GM23338 (cell line): ENCODE measurements around the gene PIGH. TPM values are rescaled to one million over a fixed set of nuclear protein-coding genes. Genes with fewer than 3 reads are reported as not detected.

ENCODE experiments used
- ATAC-seq: fragments of 200-7000 bp; cut with Tn5 transposase; 3 replicates; pipeline ENCODE4 v1.9.1; 2020
- DNase-seq: peaks from one replicate; pipeline ENCODE4 v3.0.0-alpha.2; 2015; ENCODE audit warnings: low spot score
- H2AFZ ChIP-seq: fragments of 200-600 bp; sonication (generic); 2 replicates; pipeline ENCODE4 v1.8.0; 2016; ENCODE audit warnings: antibody characterized with exemption, mild to moderate bottlenecking, moderate library complexity
- H3F3A ChIP-seq: fragments of 200-600 bp; sonication (generic); replicated peaks from 2 replicates; pipeline ENCODE4 v1.8.0; 2017; ENCODE audit warnings: antibody characterized with exemption, mixed run types, low read depth
- H3K27ac ChIP-seq: fragments of 200-600 bp; sonication (generic); 2 replicates; pipeline ENCODE4 v1.6.1; 2016; ENCODE audit warnings: low read depth
- H3K27me3 ChIP-seq: fragments of 200-600 bp; sonication (generic); 2 replicates; pipeline ENCODE4 v1.8.0; 2016; ENCODE audit warnings: mild to moderate bottlenecking, mixed run types, moderate library complexity; ENCODE audit not compliant: insufficient read depth
- H3K36me3 ChIP-seq: fragments of 200-600 bp; sonication (generic); 2 replicates; pipeline ENCODE4 v1.8.0; 2016; ENCODE audit warnings: mild to moderate bottlenecking; ENCODE audit not compliant: insufficient read depth
- H3K4me1 ChIP-seq: fragments of 200-600 bp; sonication (generic); 2 replicates; pipeline ENCODE4 v1.8.0; 2016; ENCODE audit warnings: mild to moderate bottlenecking, moderate library complexity; ENCODE audit not compliant: insufficient read depth
- H3K4me2 ChIP-seq: fragments of 200-600 bp; sonication (generic); 2 replicates; pipeline ENCODE4 v1.7.1; 2017; ENCODE audit warnings: mixed run types
- H3K4me3 ChIP-seq: fragments of 200-600 bp; sonication (generic); 2 replicates; pipeline ENCODE4 v1.6.1; 2016; ENCODE audit warnings: mixed run types
- H3K79me2 ChIP-seq: fragments of 200-600 bp; sonication (generic); replicated peaks from 2 replicates; pipeline ENCODE4 v1.8.0; 2017; ENCODE audit warnings: mild to moderate bottlenecking; ENCODE audit not compliant: insufficient read depth
- H3K9me2 ChIP-seq: fragments of 200-600 bp; sonication (generic); 2 replicates; pipeline ENCODE4 v1.8.0; 2017; ENCODE audit not compliant: insufficient read depth
- H4K20me1 ChIP-seq: fragments of 200-600 bp; sonication (generic); replicated peaks from 2 replicates; pipeline ENCODE4 v1.8.0; 2017; ENCODE audit warnings: mild to moderate bottlenecking; ENCODE audit not compliant: insufficient read depth
- H3K27ac Mint-ChIP-seq: 2 replicates; pipeline ENCODE4 v1.8.0; 2020; ENCODE audit warnings: inconsistent platforms, mild to moderate bottlenecking, moderate library complexity, mixed read lengths
- H3K27me3 Mint-ChIP-seq: 3 replicates; pipeline ENCODE4 v1.8.0; 2022; ENCODE audit warnings: low read depth, mild to moderate bottlenecking, moderate library complexity, mixed read lengths, inconsistent platforms; ENCODE audit not compliant: insufficient read depth, poor library complexity
- H3K36me3 Mint-ChIP-seq: 3 replicates; pipeline ENCODE4 v1.8.0; 2021; ENCODE audit warnings: low read depth, mild to moderate bottlenecking, inconsistent platforms, moderate library complexity, mixed read lengths
- H3K4me1 Mint-ChIP-seq: 3 replicates; pipeline ENCODE4 v1.8.0; 2020; ENCODE audit warnings: mild to moderate bottlenecking, inconsistent platforms, mixed read lengths
- H3K4me3 Mint-ChIP-seq: 3 replicates; pipeline ENCODE4 v1.8.0; 2021; ENCODE audit warnings: moderate library complexity, mild to moderate bottlenecking, inconsistent platforms, mixed read lengths
- H3K9me3 Mint-ChIP-seq: 3 replicates; pipeline ENCODE4 v1.8.0; 2020; ENCODE audit warnings: moderate library complexity, mild to moderate bottlenecking, inconsistent platforms, mixed read lengths
- CREB1 ChIP-seq: fragments of 250-450 bp; sonication (Bioruptor Pico); IDR thresholded peaks from 2 replicates; pipeline ENCODE4 v1.5.0; 2020; ENCODE audit warnings: low read depth, mild to moderate bottlenecking, moderate library complexity
- CTCF ChIP-seq, 2 experiments: fragments of 200-600 bp in 1 of 2; sonication (generic) in 1 of 2; conservative IDR thresholded peaks; 2 replicates each; pipeline versions ENCODE4 v1.5.1 to v1.6.1; 2016 to 2017; ENCODE audit warnings: antibody characterized with exemption in 2 of 2, low read depth in 2 of 2, mild to moderate bottlenecking in 2 of 2, moderate library complexity in 1 of 2
- EZH2 ChIP-seq: fragments of 200-600 bp; sonication (generic); IDR thresholded peaks from one replicate; pipeline ENCODE4 v1.8.0; 2017; ENCODE audit warnings: antibody characterized with exemption, mild to moderate bottlenecking, low read depth; ENCODE audit not compliant: unreplicated experiment
- EZH2phosphoT487 ChIP-seq: fragments of 200-600 bp; sonication (generic); IDR thresholded peaks from one replicate; pipeline ENCODE4 v1.8.1; 2018; ENCODE audit warnings: antibody characterized with exemption; ENCODE audit not compliant: unreplicated experiment
- JUNB ChIP-seq: IDR thresholded peaks from one replicate; pipeline ENCODE4 v1.6.1; 2016; ENCODE audit warnings: antibody characterized with exemption; ENCODE audit not compliant: unreplicated experiment
- POLR2AphosphoS5 ChIP-seq: IDR thresholded peaks from 2 replicates; pipeline ENCODE4 v1.6.1; 2016; ENCODE audit warnings: antibody characterized with exemption, low read depth
- STAT1 ChIP-seq: IDR thresholded peaks from one replicate; pipeline ENCODE4 v1.6.1; 2016; ENCODE audit warnings: antibody characterized with exemption; ENCODE audit not compliant: unreplicated experiment
- ZNF114 ChIP-seq: fragments of 250-450 bp; sonication (Bioruptor Pico); IDR thresholded peaks from 2 replicates; pipeline ENCODE4 v1.5.0; 2020; ENCODE audit warnings: mild to moderate bottlenecking, moderate library complexity
- ZNF331 ChIP-seq: fragments of 250-450 bp; sonication (Bioruptor Pico); IDR thresholded peaks from 2 replicates; pipeline ENCODE4 v1.5.0; 2020; ENCODE audit warnings: low read depth, mild to moderate bottlenecking, moderate library complexity
- polyA plus RNA-seq: library from polyadenylated mRNA; unstranded; fragments of >200 nt; fragmentation: Nextera tagmentation; extraction: Ambion mirVana; gene quantifications from 2 replicates; pipeline ENCODE4 v1.2.1, GENCODE V29; 2016
- total RNA-seq: library from RNA; depleted of rRNA; stranded (reverse); fragments of >200 nt; shearing (Covaris generic); gene quantifications from 2 replicates; pipeline ENCODE4 v1.2.3, GENCODE V29; 2014
- TF ChIP-seq, protein P1 (sequence below): fragments of 250-450 bp; sonication (Bioruptor Pico); IDR thresholded peaks from 2 replicates; pipeline ENCODE4 v1.5.0; 2020; ENCODE audit warnings: mild to moderate bottlenecking, moderate library complexity

Gene PIGH
- total and polyA plus RNA-seq, 2 experiments from 2014 or later, result 8.7 to 9.3 TPM

- TF ChIP-seq, protein P1, sequence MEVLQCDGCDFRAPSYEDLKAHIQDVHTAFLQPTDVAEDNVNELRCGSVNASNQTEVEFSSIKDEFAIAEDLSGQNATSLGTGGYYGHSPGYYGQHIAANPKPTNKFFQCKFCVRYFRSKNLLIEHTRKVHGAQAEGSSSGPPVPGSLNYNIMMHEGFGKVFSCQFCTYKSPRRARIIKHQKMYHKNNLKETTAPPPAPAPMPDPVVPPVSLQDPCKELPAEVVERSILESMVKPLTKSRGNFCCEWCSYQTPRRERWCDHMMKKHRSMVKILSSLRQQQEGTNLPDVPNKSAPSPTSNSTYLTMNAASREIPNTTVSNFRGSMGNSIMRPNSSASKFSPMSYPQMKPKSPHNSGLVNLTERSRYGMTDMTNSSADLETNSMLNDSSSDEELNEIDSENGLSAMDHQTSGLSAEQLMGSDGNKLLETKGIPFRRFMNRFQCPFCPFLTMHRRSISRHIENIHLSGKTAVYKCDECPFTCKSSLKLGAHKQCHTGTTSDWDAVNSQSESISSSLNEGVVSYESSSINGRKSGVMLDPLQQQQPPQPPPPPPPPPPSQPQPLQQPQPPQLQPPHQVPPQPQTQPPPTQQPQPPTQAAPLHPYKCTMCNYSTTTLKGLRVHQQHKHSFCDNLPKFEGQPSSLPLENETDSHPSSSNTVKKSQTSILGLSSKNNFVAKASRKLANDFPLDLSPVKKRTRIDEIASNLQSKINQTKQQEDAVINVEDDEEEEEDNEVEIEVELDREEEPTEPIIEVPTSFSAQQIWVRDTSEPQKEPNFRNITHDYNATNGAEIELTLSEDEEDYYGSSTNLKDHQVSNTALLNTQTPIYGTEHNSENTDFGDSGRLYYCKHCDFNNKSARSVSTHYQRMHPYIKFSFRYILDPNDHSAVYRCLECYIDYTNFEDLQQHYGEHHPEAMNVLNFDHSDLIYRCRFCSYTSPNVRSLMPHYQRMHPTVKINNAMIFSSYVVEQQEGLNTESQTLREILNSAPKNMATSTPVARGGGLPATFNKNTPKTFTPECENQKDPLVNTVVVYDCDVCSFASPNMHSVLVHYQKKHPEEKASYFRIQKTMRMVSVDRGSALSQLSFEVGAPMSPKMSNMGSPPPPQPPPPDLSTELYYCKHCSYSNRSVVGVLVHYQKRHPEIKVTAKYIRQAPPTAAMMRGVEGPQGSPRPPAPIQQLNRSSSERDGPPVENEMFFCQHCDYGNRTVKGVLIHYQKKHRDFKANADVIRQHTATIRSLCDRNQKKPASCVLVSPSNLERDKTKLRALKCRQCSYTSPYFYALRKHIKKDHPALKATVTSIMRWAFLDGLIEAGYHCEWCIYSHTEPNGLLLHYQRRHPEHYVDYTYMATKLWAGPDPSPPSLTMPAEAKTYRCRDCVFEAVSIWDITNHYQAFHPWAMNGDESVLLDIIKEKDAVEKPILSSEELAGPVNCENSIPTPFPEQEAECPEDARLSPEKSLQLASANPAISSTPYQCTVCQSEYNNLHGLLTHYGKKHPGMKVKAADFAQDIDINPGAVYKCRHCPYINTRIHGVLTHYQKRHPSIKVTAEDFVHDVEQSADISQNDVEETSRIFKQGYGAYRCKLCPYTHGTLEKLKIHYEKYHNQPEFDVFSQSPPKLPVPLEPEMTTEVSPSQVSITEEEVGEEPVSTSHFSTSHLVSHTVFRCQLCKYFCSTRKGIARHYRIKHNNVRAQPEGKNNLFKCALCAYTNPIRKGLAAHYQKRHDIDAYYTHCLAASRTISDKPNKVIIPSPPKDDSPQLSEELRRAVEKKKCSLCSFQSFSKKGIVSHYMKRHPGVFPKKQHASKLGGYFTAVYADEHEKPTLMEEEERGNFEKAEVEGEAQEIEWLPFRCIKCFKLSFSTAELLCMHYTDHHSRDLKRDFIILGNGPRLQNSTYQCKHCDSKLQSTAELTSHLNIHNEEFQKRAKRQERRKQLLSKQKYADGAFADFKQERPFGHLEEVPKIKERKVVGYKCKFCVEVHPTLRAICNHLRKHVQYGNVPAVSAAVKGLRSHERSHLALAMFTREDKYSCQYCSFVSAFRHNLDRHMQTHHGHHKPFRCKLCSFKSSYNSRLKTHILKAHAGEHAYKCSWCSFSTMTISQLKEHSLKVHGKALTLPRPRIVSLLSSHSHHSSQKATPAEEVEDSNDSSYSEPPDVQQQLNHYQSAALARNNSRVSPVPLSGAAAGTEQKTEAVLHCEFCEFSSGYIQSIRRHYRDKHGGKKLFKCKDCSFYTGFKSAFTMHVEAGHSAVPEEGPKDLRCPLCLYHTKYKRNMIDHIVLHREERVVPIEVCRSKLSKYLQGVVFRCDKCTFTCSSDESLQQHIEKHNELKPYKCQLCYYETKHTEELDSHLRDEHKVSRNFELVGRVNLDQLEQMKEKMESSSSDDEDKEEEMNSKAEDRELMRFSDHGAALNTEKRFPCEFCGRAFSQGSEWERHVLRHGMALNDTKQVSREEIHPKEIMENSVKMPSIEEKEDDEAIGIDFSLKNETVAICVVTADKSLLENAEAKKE (CRISPR knock-in tag), result no peak
- TF ChIP-seq JUNB (no peak), CTCF (conservative IDR thresholded peaks at IDR 0.05; ENCODE audit: low read depth in 2 of 2) (no peak)
These were observed 21.9 kb downstream of the PIGH start (continued) for GRCh38 chr14:67577909-67578749.

DNA sequence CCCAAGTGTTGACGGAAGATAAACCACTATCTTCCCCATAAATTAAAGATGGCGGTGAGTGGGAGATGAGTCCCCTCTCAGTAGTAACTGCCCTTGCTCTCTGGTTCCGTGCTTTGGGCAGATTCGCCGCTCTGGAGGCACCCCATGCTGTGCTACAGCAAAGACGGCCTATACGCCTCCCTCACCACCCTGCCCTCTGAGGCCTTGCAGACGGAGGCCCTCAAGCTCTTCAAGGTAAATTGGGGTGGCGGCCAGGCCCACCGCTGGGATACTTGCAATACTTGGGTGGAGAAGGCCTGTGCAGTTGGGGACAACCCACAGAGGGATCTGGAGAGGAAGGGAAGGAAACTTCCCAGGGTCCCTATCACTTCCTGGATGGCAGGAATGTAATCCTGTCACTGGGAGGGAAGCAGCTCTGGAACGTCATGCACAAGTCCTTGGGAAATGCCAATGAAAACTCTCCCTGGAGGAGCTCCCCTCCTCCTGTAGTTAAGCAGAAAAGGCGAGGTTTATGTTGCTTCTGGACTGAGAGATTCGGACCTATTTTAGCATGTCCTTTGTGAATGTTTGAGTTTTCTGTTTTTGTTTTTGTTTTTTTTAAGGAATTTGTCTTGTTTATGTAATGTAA lies 22.8 kb downstream of the PIGH start:
- Histone ChIP-seq H3K9me2 (no peaks in the 10 kb centered on the region), H3K27ac (no peak overlapping the region), H3K4me3 (no peak overlapping the region), H4K20me1 (no peaks in the 10 kb centered on the region; the same call in 1 of the 2 replicates), H3K79me2 (no peaks in the 10 kb centered on the region), H3F3A (no peaks in the 10 kb centered on the region), H3K27me3 (no peaks in the 10 kb centered on the region), H2AFZ (no peak overlapping the region), H3K36me3 (no peaks in the 10 kb centered on the region), H3K4me1 (no peaks in the 10 kb centered on the region), H3K4me2 (no peak overlapping the region)
- Mint-ChIP-seq H3K4me1 (no peaks in the 10 kb centered on the region; the same call in 2 of the 3 replicates), H3K27ac (no peak overlapping the region), H3K27me3 (peaks cover 4% of the 10 kb centered on the region), H3K9me3 (no peaks in the 10 kb centered on the region), H3K36me3 (peaks cover 31% of the 10 kb centered on the region), H3K4me3 (no peak overlapping the region)
- ATAC-seq, result no peak
- no peak for DNase-seq
- TF ChIP-seq CREB1 (CRISPR knock-in tag) (no peak), EZH2 (no peak), ZNF331 (no peak), POLR2AphosphoS5 (no peak), STAT1 (no peak), EZH2phosphoT487 (no peak), ZNF114 (CRISPR knock-in tag) (no peak)
